GM18907 (cell line): ENCODE results near the gene WNK2.
"Not testable (repeated sequence)": the region's sequence is repeated elsewhere in the genome, so short reads cannot be mapped to it uniquely, and the experiment has no call there.

Experiments used
- ATAC-seq: cut with Tn5 transposase; IDR thresholded peaks from one replicate; pipeline ENCODE4 v1.9.1; 2021; ENCODE audit warnings: mild to moderate bottlenecking, moderate library complexity; ENCODE audit not compliant: unreplicated experiment

Gene WNK2

DNA sequence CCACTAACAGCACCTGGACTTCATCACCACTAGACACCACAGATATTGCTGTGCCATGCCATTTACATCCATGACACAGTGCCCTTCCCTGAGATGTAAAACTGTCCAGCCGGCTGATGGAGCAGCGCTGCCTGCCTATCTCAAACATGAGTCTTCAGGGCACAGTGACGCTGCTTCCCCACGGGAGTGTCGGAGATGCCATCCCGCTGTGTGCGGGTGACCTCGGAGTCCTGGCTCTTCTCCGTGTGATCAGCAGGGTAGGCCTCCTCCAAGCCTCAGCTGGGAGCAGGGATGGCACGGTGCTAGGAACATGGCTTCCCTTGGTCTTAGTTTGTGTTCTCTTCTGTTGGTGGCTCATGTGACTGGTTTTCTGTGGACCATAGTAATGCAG, 137.3 kb downstream of the WNK2 start:
- ATAC-seq, result no peak

DNA sequence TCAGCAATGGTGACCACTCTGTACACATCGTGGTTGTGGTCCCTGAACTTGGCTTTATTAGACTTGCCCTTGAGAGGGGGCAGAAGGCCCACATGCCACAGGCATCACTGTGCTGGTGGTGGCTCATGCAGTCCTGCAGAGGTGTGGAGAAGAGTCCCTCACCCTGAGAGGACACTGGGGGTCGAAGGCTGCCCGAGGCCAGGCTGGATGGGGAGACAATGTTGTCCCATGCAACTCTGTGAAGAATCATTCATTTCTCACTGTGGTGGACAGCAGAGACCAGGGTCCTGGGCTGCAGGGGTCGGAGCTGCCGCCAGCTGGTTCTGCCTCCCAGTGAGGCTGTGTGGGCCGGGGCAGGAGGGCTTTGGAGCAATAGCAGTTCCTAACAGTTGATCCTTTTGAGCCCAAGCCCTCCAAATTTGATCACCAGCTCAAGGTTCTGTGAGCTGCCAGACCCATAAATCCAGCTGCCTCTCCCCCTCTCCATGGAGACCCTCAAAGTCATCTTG, 139.6 kb downstream of the WNK2 start:
- ATAC-seq, result not testable (repeated sequence)

DNA sequence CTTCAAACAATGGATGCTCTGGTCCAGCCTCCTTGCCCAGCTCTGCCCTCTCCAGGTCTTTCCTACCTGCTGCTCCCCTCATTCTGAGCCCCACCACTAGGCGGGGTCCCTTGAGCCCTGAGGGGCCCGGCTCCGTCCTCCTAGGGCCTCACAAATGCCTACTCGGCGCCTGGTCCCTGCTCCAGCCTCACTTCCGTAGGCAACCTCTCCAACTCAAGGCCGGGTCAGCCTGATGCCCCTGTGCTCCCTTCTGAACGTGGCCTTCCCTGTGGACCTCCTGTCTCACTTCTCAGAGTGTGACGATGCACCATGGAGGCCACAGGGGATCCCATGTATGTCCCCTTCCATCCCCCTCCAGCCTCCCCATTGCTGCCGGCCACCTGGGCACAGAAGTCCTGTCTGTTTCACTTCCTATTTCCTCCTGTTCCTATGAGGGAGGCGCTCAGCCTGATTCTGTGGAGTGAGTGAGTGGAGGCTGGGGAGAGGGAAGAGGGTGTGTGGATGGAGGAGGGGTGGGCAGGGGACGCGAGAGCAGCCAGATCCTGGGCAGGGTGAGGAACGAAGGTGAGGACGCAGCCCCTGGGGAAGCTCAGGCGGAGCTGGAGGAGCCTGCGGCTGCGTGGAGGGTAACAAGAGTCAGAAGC, 140.4 kb downstream of the WNK2 start:
- no peak for ATAC-seq

DNA sequence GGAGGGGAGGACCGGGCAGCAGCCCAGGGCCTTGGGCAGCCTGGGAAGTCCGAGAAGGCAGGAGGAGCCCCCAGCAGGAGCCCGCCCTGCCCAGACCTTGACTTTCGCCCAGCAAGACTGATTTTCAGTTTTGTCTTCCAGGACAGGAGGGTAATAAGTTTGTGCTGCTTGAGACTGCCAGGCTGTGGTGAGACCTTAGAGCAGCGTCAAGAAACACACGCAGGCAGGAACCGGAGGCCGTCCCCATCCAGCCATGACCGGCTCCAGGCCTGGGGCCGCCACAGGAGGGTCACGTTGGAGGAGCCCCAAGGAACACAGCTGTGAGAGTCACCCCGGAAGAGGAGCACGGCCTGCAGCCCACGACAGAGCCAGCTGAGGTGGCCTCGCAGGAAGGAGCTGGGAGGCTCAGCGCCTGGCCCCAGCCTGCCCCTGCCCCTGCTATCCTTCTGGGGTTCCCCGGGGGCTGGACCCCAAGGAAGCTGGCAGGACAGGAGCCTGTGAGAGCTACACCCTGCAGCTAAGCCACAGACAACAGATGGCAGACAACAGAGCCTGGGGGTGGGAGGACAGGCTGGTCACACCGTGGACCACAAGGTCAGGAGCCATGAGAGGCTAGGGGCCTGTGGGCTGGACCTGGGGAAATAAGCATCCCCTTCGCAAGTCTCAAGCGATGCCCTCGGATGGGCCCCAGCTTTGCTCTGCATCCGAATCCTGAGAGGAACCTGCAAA, 141.5 kb downstream of the WNK2 start:
- no peak for ATAC-seq

DNA sequence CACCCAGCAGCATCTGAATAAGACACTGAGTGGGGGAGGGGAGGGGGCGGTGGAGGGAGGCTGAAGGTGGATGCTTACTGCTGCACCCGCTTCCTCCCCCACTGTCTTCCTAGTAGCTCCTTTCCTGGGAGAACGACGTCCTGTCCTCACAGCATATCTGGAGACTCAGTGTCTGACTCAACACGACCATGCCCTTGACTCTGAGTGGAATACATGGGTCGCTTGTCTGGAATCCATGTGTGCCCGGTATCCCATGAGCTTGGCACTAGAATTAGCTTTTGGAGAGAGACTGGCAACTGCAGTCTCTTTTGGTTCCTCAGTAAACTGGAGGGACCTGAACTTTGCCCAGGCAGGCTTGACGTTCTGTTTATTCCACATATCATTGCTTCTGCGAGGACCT, 142.1 kb downstream of the WNK2 start:
- ATAC-seq, result no peak

DNA sequence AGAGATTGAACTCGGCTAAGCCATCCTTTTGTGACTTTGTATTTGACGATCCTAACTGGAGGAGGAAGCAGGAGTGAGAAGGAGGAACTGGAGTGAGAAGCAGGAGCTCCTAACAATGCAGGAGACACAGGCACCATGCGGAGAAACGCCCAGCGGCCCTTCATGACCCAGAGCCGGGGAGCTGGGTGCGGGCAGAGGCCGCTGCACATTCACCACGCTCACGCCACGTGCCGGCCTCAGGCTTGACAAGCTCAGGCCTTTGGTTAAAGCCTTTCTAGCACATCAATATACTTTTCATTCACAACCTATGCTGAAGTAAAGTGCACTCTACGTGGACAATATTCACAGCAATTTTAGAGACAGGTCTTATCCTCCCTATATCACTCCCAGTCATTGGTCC, 142.7 kb downstream of the WNK2 start:
- no peak for ATAC-seq

DNA sequence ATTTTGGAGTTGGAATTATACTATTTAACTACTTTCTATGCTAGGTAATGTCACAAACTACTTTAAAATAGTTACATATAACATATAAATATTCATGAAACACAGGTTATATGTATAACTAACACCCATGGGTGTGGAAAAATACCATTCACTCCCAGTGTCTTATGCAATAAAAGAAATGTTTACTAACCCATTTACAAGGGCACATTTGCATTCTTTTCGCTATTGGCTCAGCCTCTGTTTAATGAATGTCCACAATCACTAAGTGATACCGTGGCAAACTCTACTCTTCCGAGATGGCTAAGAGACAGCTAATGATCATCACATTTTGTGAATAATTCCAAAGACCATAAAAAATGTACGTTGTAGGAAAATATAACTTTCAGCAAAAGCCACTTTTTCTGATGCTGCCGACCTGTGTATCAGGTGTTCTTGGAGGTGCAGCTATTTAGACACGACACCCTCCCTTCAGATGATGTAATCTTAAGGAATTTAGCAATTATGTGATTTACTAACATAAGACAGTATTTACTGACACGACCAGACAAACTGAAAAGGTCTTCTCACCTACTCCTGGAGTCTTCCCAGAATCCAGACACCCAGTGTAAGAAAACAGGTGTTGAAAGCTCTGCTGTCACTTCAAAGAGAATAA, 145.8 kb downstream of the WNK2 start:
- ATAC-seq, result no peak

DNA sequence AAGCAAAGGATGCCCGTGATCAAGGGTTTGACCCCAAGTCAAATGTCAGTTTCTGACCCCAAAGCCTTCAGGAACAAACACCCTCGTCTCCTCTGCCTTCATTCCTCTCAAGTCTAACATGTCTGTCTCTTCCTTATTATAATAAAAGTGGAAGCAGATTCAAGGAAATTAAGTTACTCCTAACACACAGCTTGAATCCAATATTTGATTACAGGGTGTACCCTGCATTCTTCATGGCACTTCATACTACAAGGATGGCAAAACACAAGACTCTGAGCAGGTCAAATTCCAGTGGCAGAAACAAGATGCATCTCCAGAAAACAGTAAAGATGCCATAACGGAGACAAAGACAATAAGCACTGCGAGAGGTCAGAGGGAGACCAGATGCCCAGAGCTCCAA, 148.4 kb downstream of the WNK2 start:
- no peak for ATAC-seq

DNA sequence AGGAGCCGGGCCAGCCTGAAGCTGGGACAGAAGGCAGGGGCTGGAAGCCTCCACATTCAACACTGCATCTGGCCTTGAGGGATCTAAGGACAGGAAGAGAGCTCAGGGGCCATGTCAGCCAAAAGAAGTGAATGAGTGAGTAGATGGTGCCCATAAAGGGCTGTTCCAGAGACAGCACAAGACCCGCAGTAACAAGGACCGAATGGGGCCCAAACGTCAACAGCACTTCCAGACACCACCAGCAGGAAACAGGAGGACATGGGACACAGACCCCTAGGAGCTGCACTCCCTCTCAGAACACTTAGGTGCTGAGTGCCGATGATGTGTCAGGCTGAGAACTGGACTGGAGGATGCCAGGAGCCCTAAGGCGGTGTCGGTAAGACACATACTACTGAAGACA, 152.8 kb downstream of the WNK2 start:
- no peak for ATAC-seq

DNA sequence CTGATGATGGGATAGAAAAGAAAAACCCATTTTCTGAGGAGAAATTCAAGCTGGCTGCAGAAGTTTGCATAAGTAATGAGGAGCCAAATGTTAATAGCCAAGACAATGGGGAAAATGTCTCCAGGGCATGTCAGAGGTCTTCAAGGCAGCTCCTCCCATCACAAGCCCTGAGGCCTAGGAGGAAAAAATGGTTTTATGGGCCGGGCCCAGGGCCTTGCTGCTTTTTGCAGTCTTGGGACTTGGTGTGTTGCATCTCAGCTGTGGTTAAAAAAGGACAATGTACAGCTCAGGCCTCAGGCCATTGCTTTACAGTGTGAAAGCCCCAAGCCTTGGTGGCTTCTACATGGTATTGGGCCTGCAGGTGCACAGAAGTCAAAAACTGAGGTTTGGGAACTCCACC, 154.3 kb downstream of the WNK2 start:
- not testable (repeated sequence) for ATAC-seq

DNA sequence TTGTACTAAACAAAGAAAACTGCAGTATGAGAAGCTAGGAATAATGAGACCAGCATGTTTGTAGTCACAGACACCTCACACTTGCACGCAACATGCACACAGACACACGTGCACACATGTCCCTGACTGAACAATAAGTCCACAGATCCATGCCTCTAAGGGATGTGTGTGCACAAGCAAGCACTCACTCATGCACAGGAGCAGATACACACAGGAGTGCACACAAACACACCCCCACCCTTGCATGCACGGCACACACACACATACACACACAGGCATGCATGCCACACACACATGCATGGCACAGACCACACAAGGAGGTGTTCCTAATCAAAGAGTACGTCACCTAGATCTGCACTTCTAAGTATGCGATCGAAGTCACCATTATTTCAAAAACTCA, 156.2 kb downstream of the WNK2 start:
- ATAC-seq, result no peak

DNA sequence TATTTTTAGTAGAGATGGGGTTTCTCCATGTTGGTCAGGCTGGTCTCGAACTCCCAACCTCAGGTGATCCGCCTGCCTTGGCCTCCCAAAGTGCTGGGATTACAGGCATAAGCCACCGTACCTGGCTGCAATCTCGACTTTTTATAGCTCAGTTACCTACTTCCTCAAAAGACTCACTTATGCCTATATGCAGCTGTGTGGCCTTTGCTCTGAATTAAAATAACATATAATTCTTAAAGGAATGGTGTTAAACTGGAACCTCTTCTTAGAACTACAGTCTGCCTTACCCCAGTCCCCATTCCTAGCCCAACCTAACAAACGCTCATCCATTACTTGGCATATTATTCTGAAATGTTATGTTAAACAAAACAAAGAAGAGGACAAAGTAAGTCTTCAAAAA, 157.9 kb downstream of the WNK2 start:
- not testable (repeated sequence) for ATAC-seq

DNA sequence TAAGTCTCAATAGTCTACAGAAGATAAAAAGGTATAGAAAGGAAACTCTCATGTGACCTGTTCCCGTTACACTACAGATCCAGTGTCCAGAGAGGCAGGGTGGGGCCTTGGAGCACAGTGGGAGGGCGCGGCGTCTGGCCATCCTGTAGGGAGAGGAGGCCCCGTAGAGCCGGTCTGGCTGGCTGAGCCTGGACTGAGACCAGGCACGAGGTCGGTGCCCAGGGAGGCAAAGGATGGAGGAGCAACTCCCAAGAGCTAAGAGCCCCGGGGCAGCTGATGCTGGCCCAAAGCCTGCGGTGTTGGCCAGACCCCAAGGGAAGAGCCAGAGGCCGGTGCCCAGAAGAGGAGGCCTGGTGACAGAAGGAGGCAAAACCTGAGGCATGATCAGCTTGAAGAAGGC, 158.5 kb downstream of the WNK2 start:
- ATAC-seq, result not testable (repeated sequence)

DNA sequence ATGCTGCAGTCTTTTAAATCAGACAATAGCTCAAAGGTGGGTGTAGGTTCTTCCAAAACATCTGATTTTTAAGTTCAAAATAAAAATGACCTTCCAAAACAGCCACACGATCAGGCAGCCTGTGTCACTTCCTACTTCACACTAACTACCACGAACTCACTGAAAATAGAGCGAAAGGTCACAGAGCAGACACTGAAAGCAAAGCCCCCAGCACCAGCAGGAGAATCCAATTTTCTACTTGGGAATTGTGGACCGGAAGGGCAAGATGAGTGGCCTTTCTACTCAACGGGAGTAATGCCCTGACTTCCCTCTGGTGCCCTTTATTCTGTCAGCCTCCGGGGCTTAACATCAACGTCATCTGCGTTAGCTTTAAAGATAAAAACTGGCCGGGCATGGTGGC, 159.7 kb downstream of the WNK2 start:
- no peak for ATAC-seq

DNA sequence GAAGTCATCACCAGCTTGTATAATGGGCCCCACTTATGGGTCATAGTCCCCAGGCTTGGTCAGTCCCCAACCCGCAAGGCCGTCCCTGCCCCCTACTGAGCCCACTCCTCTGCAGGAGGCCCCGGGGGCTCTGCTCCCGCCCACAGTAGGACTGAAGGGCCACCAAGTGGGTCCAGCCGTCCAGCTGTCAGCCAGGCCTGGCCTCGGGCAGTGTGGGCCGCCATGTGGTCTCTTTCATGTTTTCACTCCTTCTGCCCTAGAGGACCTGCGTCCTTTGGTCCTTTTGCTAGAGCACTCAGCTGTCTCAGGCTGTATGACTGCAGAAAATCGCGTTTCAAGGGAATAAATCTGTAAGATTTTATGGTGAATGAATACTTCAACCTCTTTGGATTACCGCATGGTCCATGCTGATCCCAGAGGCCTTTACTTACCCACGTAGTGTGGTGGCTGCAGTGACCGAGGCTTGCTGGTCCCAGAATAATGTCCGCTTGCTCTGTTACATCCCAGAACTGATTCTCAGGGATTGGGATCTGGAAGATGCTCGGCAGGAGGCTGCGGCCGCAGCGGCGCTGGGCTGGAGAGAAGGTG, 161.8 kb downstream of the WNK2 start:
- no peak for ATAC-seq

DNA sequence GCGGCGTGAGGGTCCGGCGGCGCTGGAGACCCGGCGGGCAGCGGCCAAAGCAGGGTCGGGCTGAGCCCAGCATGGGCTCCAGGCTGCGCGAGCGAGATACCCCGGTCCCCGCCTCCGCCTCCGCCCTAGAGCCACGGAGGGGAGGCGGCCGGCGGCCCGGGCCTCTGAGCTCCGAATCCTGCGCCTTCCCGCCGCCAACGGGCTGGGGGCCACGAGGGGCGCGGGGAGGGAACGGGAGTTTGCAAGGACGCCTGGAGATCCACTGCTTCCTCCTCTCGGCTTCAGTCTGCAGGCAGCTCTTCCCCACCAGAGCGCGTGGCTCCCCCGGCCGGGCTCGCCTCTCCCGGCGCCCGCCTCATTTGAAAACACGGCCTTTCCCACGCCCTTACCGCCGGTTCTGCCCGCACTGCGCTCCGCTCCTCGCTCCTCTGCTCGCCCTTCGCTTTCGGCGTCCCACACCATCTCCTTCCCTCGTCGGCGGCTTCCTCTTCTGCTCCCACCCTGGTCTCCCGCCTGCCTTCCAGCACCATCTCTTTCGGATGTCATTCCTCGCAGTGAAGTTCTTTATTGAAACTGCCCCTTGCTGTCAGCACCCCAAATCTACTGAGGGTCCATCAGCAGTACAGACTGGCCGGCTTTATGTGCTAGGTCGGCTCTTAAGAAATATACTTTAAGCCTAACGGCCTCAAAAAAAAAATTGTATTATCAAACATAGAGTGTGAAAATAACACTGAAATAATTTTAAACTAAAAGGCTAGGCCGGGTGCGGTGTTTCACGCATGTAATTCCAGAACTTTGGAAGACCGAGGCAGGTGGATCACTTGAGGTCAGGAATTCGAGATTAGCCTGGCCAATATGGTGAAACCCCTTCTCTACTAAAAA, 162.5 kb downstream of the WNK2 start:
- ATAC-seq, result no peak

DNA sequence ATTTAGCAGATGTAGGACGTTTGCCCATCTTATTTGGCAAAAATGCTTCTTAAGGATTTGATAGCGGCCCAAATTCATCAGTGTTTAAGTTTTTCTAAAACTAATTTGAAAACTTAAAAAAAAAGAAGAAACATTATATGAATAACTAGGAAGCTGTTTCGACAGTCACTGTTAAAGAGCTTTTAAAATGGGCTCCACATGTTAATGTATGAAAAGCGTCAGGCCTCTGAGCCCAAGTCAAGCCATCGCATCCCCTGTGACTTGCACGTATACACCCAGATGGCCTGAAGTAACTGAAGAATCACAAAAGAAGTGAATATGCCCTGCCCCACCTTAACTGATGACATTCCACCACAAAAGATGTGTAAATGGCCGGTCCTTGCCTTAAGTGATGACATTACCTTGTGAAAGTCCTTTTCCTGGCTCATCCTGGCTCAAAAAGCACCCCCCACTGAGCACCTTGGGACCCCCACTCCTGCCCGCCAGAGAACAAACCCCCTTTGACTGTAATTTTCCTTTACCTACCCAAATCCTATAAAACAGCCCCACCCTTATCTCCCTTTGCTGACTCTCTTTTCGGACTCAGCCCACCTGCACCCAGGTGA, 163.5 kb downstream of the WNK2 start:
- not testable (repeated sequence) for ATAC-seq

DNA sequence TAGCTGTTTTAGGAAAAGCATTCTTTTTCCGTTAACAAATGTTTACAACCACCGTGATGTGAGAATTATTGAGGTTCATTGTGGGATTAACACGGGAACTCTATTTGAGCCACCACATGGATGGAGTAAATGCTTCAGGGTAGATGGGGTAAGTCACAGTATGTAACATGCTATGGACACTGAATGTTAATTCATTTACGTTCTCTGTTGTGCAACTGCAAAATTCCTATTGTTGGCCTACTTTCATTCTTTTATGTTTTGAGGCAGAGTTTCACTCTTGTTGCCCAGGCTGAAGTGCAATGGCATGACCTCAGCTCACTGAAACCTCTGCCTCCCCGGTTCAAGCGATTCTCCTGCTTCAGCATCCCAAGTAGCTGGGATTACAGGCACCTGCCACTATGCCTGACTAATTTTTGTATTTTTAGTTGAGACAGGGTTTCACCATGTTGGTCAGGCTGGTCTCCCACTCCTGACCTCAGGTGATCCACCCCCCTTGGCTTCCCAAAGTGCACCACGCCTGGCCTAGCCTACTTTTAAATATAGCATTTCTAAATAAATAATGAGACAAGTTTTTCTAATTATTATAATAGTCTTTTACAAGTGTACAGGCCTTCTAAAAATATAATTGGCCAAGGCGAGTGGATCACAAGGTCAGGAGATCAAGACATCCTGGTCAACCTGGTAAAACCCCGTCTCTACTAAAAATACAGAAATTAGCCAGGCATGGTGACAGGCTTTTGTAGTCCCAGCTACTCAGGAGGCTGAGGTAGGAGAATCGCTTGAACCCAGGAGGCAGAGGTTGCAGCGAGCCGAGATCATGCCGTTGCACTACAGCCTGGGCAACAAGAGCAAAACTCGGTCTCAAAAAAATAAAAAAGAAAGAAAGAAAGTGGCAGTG, 169.7 kb downstream of the WNK2 start:
- ATAC-seq, result not testable (repeated sequence)

DNA sequence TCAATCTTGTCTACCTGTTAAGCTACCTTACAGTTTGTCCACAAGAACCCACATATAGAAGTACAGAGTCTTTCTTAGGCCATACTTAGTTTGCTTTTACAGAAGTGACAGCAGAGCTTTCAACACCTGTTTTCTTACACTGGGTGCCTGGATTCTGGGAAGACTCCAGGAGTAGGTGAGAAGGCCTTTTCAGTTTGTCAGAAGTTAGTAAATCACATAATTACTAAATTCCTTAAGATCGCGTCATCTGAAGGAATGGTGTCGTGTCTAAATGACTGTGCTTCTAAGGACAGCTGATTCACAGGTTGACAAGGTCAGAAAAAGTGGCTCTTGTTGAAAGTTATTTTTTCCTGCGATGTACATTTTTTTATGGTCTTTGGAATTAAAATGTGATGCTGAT, 170.5 kb downstream of the WNK2 start:
- no peak for ATAC-seq
